ENCODE results near the gene GORAB.

- TF ChIP-seq ZNF431 (CRISPR knock-in tag; IDR thresholded peaks at IDR 0.05; ENCODE audit: borderline replicate concordance, low read depth) (no peak), ZNF121 (CRISPR knock-in tag; IDR thresholded peaks at IDR 0.05) (no peak), NFYC (CRISPR knock-in tag; IDR thresholded peaks at IDR 0.05) (no peak), NR0B2 (CRISPR knock-in tag; IDR thresholded peaks at IDR 0.05) (no peak), CTCF (CRISPR knock-in tag; IDR thresholded peaks at IDR 0.05) (no peak), HDAC6 (IDR thresholded peaks at IDR 0.05; ENCODE audit: low read depth, low read length) (no peak)
These were observed 13.0 kb upstream of the GORAB start for GRCh38 chr1:170518965-170519364.

Data from HepG2 (cell line).